ENCODE results near the gene HCFC2.

GRCh38 chr12:104046306-104046705, 18.0 kb upstream of the HCFC2 start:
- TF ChIP-seq, protein P1, sequence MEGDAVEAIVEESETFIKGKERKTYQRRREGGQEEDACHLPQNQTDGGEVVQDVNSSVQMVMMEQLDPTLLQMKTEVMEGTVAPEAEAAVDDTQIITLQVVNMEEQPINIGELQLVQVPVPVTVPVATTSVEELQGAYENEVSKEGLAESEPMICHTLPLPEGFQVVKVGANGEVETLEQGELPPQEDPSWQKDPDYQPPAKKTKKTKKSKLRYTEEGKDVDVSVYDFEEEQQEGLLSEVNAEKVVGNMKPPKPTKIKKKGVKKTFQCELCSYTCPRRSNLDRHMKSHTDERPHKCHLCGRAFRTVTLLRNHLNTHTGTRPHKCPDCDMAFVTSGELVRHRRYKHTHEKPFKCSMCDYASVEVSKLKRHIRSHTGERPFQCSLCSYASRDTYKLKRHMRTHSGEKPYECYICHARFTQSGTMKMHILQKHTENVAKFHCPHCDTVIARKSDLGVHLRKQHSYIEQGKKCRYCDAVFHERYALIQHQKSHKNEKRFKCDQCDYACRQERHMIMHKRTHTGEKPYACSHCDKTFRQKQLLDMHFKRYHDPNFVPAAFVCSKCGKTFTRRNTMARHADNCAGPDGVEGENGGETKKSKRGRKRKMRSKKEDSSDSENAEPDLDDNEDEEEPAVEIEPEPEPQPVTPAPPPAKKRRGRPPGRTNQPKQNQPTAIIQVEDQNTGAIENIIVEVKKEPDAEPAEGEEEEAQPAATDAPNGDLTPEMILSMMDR (IDR thresholded peaks at IDR 0.05; ENCODE audit: low read depth, low read length, missing input control): no peak
- TF ChIP-seq JUND (IDR thresholded peaks at IDR 0.05) (no peak), ATF3 (IDR thresholded peaks at IDR 0.05) (no peak), EGR1 (IDR thresholded peaks at IDR 0.05; ENCODE audit: low read depth in 2 of 2) (no peak), REST (IDR thresholded peaks at IDR 0.05) (no peak), YY1 (IDR thresholded peaks at IDR 0.05) (no peak)

Data from liver (tissue), 3 donors.